ELR (cell line): ENCODE measurements around the gene ANKRD28.
A peak's percentile ranks its signal among the peaks of the same experiment; 100 is the strongest.

Experiments used
- DNase-seq: peaks from one replicate; pipeline ENCODE4 v3.0.0-alpha.2; 2015; ENCODE audit warnings: low read depth

Gene ANKRD28

DNA sequence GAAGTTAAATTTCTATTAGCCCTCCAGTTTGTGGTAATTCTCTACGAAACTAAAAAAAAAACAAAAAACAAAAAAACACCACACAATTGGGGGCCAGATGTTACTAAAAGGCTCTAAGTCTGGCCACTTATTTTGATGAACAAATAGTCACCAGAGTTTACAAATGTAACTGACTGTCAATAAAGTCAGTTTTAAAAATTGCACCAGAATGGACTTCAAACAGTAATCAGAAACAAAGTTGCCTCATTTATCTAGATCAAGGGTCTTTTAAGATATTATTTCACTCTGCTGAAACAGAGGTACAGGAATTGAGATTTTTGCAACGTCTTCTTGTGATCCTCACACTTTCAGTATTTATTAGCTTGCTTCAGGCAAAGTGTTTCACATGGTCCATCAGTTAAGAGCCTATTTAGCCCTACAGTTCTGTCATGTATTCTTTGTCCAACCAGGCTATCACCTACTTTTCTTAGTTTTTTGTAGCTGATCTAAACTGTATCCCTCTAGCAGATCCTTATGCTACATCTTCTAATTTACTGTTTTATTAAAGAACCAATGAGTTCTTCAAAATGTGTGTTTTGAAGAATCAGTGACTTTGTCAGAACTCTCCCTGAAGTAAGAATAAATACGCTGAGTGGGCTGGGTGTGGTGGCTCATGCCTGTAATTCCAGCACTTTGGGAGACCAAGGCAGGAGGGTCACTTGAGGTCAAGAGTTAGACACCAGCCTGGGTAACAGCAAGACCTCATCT, 74.7 kb downstream of the ANKRD28 start:
- DNase-seq, result no peak

DNA sequence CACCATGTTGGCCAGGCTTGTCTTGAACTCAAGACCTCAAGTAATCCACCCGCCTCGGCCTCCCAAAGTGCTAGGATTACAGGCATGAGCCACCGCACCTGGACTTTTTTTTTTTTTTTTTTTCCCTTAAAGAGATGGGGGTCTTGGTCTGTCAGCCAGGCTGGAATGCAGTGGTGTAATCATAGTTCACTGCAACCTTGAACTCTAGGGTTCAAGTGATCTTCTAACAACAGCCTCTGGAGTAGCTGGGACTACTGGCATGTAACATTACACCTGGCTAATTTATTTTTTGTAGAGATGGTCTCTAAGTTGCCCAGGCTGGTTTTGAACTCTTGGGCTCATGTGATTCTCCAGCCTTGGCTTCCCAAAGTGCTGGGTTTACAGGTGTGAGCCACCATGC, 81.6 kb downstream of the ANKRD28 start:
- no peak for DNase-seq

DNA sequence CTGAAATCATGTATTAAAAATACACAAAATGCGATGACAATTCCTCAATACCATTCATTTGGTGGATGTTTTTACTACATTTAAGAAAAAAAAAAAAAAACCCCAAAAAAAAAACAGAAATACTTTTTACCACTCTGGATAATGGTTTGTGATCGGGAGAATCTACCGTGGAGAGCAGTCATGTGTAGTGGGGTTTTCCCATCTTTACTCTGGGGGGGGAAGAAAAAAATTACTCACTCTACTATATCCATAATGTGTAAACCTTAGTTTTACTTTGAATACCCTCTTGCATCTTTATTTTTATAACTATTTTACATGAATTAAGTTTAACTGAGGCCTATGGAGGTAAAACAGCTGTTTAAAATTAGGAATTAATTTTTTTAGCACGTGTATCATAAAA, 83.3 kb downstream of the ANKRD28 start:
- DNase-seq, result no peak

DNA sequence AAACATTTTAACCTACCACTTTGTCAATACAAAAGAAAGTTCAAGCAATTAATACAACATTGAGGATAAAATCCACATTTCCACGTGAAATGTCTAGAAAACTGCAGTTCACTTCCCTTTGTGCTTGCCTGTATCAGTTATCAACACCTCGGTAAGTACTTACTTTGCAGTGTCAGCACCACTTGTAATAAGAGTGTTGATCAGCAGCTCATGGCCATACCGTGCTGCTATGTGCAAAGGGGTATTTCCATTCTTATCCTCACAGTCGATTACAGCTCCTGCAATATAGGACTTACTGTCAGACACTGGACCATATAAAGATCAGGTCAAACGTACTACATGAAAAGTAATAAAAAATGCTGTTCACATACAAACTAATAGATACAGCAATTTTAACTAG, 84.4 kb downstream of the ANKRD28 start:
- no peak for DNase-seq

DNA sequence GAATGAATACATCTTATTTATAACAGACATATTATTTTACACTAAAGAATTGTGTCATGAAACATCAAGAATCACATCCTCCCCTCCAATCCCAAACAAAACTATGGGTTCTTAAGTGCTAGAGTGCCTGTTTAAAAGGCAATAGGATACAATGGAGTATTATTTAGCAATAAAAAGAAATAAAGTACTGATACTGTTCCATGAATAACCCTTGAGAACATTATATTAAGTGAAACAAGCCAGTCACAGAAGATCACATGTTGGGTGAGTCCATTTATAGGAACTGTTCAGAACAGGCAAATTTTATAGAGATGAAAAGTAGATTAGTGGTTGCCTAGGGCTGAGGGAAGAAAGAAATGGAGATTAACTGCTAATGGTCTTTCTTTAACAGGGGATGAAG, 86.5 kb downstream of the ANKRD28 start:
- no peak for DNase-seq

DNA sequence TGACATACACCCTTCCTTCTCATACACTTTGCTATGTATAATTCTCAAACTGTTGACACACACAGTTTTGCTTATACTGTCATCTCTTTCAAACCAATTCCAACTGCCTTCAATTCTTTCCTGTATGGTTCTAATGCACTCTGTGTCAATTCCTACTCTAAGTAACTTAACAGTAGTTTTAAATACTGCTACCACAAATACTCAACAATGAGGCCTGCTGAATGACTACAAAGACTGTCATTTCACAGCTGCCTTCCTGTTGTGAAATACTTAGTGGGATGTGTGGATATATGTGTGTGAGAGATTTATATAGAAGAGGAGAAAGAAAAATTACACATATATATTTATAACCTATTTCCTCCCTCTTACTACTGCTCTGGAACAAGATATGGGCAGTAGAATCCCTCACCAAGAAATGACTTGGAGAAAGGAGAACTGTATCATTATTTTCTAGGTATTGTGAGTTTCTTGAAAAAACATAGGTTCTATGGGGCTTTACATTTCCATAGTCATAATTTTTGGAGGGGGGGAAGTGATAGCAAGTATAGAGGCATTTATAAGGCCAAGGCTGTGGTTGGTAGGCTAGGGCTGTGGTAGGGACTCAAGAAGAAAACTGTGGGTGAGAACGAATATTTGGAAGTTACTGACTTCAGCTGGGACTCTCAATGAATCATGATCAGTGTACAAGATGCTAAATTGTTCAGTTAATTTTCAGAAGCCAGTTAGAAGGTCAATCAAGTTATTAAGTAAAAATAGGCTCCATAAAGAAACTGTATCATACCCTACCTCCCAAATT, 88.7 kb downstream of the ANKRD28 start:
- peak; percentile 70 for DNase-seq

DNA sequence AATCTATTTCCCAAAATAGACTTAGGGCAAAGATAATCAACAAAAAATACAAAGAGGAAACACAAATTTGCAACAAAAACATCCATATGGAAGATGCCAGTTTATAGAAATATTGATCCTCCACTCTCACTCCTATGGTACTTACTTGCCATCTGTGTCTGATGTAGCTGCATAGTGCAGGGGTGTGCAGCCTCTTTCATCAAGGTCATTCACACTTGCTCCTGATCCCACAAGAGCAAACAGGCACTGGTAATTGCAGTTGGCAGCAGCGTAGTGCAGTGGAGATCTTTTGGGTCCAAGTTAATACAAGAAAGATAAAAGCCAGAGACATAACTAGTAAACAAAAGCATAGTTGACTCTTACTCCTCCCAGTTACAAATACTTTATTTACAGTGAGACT, 90.0 kb downstream of the ANKRD28 start:
- no peak for DNase-seq

DNA sequence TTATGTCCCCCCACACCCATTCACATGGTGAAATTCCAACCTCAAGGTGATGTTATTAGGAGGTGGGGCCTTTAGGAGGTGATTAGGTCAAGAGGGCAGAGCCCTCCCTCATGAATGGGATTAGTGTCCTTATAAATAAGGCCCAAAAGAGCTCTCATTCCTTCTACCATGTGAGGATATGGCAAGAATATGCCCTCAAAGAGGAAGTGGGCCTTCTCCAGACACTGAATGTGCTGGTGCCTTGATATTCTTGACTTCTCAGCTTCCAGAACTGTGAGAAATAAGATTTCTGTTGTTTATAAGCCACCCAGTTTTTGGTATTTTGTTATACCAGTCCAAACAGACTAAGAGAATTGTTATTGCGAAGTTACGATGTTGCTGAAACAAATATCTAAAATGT, 94.4 kb downstream of the ANKRD28 start:
- DNase-seq, result no peak

DNA sequence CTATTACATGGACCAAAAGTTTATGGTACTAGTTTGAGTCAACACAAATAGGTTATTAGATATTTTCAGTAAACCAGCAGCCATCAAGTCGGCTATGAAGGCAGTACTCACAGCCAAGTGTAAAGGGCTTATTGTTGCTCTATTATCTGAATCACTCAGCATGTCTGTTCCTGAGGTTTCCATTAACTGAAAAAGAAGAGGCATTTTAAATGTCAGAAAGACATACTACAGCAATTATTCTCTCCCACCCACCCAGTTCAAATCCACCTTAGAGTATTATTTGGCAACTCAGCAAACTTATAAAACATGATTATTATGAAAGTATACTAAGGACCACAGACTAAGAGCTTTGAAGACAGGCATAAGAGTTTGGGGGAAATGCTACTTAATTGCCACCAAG, 103.2 kb downstream of the ANKRD28 start:
- no peak for DNase-seq

DNA sequence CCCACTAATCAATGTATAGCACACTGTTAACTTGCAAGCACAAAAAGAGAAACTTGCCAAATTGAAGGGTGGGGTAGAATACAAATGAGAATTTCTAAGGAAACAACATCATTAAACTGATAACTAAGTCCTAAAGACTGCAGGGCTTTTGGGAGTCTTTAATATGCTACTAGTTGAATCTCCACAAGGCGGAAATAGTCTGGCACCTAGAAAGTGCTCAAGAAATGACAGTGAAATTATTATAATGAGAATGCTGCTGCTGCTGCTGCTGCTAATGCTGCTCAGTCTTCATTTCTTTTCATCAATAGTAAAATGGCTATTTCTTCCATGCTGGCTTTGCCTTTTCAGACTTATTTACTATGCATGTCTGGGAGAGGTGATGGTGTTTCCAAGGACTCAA, 104.4 kb downstream of the ANKRD28 start:
- DNase-seq, result peak; percentile 41

DNA sequence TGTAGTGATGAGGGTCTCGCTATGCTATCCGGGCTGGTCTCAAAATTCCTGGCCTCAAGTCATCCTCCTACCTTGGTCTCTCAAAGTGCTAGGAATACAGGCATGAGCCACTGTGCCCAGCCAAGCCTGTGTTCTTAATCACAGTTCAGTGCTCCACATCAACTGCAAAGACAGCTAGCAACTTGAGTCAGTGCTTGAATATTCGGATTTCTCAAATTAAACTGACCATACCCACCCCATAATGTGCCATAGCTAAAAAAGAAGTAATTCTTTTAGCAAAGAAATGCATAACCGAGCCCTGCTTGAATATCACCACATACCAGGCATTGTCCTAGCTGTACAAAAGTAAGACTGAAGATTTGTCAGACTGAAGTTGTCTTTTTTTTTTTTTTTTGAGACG, 107.0 kb downstream of the ANKRD28 start:
- no peak for DNase-seq

DNA sequence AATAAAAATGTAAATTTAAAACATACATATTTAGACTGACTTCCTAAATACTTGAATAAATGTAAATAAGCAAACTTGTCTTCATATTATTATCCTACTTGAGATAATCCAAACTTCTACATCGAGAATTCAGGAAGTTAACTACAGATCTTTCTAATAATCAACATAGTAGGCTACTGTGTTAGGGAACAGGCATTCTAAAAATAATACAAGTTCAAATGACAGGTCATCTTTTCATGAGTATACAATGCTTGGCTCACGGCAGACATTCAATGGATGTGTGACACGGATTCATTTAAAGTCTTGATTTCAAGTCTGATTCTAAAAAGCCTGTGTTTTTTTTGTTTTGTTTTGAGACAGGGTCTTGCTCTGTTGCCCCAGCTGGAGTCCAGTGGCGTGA, 107.5 kb downstream of the ANKRD28 start:
- DNase-seq, result no peak

DNA sequence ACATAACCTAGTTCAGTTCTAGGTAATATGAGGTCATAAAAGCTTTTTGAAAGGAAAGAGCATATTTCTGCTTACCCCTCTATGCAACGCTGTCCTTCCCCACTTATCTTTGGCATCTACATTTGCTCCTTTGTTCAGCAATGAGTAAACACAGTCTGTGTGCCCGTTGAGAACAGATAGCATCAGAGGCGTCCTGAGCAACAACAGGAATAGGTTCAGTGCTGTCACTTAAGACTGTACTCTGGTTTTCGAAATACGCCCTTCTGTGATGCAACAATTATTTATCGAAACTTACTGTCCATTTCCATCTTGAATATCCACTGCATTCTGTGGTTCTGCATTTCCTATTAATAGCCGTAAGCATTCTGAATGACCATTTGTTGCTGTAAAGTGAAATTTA, 111.9 kb downstream of the ANKRD28 start:
- DNase-seq, result no peak

DNA sequence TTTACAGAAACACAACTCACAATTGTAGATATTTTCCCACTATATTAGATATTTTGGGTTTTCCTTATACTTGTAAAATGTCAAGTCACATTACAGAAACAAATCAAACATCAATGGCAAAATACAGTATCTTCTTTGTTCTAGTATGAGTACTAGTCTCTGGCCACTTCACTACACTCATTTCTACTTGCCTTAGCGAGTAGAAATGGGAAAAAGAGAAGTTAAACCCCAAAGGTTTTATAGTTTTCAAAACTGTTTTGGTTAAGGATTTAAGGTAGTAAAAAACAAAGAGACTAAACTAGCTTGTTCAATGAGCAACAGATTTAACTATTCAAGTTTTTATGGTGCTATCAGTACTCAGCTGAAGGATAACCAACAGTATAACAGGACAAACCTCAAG, 114.5 kb downstream of the ANKRD28 start:
- DNase-seq, result no peak

DNA sequence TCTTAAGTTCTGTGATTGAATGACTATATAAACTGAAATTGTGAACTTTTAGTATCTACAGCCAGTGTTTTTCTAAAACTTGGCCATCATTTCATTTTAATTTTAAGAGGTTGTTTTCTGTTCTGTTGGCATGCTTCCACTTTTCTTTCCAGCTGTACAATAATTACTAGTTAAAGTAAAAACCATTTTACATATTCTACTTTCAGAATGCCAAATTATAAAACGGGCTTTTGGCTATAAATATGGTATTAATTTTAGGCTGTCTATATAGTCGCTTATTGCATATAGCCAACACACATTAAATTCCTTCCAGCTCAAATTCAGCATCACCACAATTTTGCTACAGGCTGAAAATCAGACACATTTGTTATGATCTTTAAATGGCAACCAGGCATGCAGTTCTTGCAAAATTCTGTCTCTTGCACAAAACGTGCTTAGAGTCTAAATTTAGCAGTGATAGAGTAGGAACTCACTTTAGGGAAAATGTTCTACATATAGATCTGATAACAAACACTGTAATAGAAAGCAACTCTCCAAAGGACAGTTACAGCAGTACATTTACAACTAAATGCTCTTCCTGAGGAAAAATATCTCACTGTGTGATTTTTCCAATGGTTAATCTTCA, 115.1 kb downstream of the ANKRD28 start:
- DNase-seq, result no peak

DNA sequence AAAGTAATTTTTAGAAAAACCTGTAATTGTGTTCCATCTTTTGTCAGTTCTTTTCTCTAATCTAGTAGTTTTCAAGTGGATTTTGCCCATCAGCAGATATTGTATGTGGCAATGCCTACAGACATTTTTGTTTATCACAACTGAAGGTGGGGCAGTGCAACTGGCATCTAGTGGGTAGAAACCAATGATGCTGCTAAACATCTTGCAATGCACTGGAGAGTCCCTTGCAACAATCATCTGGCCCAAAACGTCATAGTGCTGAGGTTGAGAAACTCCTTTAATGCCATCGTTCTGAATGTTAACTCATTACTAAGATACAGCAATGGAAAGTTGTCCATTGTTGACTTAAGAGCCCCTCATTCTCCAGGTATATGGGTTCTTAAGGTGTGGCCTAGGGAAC, 116.1 kb downstream of the ANKRD28 start:
- no peak for DNase-seq

DNA sequence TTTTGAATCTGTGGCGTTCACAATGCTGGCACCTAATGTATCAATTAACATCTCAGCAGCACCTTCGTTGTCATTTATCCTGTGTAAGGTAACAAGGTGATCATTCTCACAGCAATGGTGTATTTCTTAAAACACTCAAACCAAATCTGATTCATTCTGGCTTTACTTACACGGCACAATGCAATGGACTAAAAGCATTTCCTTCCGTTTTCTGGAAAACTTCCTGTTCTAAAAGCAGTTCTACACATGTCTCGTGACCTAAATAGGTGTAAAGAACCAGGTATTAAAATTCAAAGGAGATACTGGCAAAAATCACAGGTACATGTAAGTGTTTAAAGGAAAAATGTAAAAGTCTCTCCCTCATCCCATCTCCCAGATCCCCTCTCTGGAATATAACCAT, 118.5 kb downstream of the ANKRD28 start:
- DNase-seq, result no peak

DNA sequence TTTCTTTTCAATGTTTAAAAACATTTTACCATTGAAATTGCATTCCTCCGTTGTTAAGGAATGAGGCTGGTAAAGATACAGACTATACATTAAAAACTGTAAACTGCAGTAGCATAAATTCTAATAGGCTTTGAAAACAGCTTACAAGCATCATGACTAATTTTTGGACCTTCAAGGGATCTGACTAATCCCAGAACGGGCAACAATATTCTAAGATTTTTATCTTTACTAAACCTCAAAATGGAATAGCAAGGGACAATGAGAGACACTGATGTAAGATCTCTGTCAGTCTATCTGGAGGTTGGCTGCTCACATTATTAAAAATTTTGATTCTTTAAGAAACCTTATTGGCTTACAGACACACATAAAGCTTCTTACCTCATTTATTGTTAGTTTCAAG, 121.5 kb downstream of the ANKRD28 start:
- peak; percentile 80 for DNase-seq

DNA sequence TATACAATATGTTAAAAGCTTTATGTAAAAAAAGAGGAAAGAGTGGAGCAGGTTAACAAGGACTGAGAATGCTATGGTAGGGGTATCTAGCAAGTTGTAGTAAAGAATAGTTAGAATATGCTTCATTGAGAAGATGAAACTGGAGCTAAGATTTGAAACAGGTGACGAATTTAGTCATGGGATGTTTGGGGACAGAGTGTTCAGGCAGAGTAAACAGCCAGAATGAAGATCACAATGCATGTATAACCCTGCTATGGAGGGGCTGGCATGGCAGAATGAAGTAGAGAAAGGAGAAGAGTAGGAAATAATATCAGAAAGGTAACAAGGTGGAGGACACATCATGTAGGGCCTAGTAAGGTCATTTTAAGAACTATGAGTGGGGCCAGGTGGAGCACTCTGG, 124.2 kb downstream of the ANKRD28 start:
- no peak for DNase-seq

DNA sequence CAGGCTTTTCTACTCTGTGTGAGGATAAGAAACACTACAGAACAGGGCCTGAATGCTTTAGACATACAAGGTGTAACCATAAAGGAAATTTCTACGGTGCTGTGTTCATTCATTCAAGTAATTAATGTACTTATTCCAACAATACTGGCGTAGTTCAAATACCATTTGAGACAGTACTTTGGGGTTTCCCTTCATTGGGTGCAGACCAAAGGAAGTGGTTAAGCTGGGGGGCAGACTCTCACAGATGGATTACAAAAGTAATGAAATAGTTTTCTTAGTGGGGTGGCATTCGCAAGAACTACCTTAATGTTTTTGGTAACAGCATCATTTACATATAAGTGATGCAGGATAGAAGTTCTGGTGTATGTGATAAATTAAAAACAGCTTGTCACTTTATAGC, 130.3 kb downstream of the ANKRD28 start:
- DNase-seq, result no peak

DNA sequence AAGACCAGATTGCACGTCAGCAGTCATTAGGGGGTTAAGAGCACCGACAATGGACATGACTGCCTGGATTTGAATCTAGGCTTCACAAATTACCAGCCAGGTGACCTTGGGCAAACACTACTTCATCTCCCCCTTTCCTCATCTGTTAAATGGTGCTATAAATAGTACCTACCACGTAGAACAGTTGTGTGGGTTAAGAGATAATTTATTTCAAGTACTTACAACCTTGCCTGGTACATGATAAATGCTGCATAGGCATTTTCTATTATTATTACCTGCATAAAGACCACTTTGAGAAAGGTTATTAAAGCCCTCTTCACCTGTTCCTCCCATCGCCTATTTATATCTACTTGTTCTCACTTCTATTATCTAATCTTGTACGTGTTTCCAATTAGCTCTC, 131.5 kb downstream of the ANKRD28 start:
- no peak for DNase-seq

DNA sequence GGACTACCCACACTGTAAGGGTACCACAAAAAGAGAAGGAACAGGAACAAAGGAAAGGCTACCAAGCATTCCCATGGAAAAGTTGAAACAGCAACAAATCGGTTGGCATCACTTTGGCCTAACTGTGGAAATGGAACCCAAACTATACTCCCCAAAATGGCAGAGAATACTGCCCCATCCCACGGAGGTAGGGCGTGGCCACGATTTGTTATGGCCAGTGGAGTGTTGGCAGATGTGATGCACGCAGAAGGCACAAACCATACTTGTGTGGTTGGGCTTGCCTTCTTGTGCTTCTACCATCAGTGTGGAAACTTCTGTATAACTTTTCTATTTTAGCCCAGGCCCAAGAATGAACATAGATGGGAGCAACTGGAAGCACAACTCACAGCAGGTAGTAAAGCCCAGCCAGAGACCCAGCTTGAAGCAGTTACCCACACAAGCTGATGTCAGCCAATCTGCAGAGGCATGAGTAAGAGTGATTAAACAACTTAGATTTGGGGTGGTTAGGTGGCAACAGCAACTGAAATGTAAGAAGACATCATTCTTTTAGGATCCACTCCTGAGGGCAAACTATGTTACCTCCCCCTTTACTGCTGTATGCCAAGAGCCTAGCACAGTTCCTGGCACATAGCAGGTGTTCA, 132.1 kb downstream of the ANKRD28 start:
- peak; percentile 41 for DNase-seq

DNA sequence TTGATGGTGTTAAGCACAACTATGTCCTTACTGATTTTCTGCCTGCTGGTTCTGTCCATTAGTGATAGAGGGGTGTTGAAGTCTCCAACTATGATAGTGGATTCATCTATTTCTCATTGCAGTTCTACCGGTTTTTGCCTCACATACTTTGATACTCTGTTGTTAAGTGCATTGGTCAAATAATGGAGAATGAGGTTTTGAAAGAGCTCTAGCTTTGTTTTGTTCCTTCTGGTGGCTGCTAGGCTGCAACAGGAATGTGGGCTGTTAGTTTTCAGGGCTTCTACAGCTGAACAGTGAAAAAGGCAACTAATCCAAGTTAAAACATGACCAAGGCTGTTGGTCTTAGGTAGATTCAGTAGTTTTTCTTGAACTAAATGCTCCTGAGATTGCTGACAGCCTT, 133.6 kb downstream of the ANKRD28 start:
- DNase-seq, result no peak
